WERI-Rb-1 (cell line): ENCODE measurements around the gene HOXA5.

Experiments used
- DNase-seq: peaks from one replicate; pipeline ENCODE4 v3.0.0-alpha.2; 2020
- H3K27ac ChIP-seq: fragments of 250-450 bp; sonication (Bioruptor Pico); 2 replicates; pipeline ENCODE4 v1.5.1; 2020; ENCODE audit warnings: mild to moderate bottlenecking, moderate library complexity
- H3K27me3 ChIP-seq: fragments of 250-450 bp; sonication (Bioruptor Pico); 2 replicates; pipeline ENCODE4 v1.5.1; 2021; ENCODE audit warnings: mild to moderate bottlenecking, low read depth, moderate library complexity; ENCODE audit not compliant: insufficient read depth, severe bottlenecking
- H3K36me3 ChIP-seq: fragments of 250-450 bp; sonication (Bioruptor Pico); 2 replicates; pipeline ENCODE4 v1.5.1; 2020; ENCODE audit warnings: mild to moderate bottlenecking, moderate library complexity
- H3K4me3 ChIP-seq: 2 replicates; pipeline ENCODE4 v1.5.1; 2011; ENCODE audit warnings: low read depth, mild to moderate bottlenecking, control low read depth, low read length
- H3K9me3 ChIP-seq: fragments of 250-450 bp; sonication (Bioruptor Pico); 2 replicates; pipeline ENCODE4 v1.5.1; 2021; ENCODE audit warnings: mild to moderate bottlenecking, moderate library complexity; ENCODE audit not compliant: severe bottlenecking
- CTCF ChIP-seq: IDR thresholded peaks from 2 replicates; pipeline ENCODE4 v1.5.1; 2011; ENCODE audit warnings: low read depth, mild to moderate bottlenecking, control low read depth, inconsistent platforms, low read length

HOXA5 gene

GRCh38 chr7:27151341-27151930 is 8.0 kb upstream of the HOXA5 start:
- H3K27ac ChIP-seq: peak overlapping the region; percentile 68; the same call in 1 of the 2 replicates
- peaks cover 5% of the 10 kb centered on the region for H3K9me3 ChIP-seq
- no peak for DNase-seq
- peaks cover 55% of the 10 kb centered on the region for H3K27me3 ChIP-seq
- no peak for TF ChIP-seq CTCF
- H3K36me3 ChIP-seq: no peaks in the 10 kb centered on the region
- H3K4me3 ChIP-seq: peak overlapping the region; percentile 56

- Histone ChIP-seq H3K4me3 (peak overlapping the region; percentile 56), H3K27me3 (peaks cover 52% of the 10 kb centered on the region), H3K9me3 (no peaks in the 10 kb centered on the region), H3K27ac (peak overlapping the region; percentile 68), H3K36me3 (no peaks in the 10 kb centered on the region)
- peak; percentile 85 for TF ChIP-seq CTCF
- DNase-seq: peak; percentile 68
Measured at GRCh38 chr7:27150568-27151340, 7.3 kb upstream of the HOXA5 start.

GRCh38 chr7:27149842-27150567 is 6.5 kb upstream of the HOXA5 start:
- TF ChIP-seq CTCF: no peak
- H3K27me3 ChIP-seq: peaks cover 50% of the 10 kb centered on the region
- peak overlapping the region; percentile 68 for H3K27ac ChIP-seq
- H3K4me3 ChIP-seq: peak overlapping the region; percentile 56
- H3K36me3 ChIP-seq: no peaks in the 10 kb centered on the region
- H3K9me3 ChIP-seq: no peaks in the 10 kb centered on the region
- DNase-seq: no peak

GRCh38 chr7:27148756-27149641 is 5.5 kb upstream of the HOXA5 start:
- Histone ChIP-seq H3K4me3 (0 out of 2 replicates have a peak overlapping the region, but pooled peaks have one; percentile 56), H3K36me3 (no peaks in the 10 kb centered on the region), H3K27me3 (peaks cover 57% of the 10 kb centered on the region), H3K9me3 (no peaks in the 10 kb centered on the region), H3K27ac (no peak overlapping the region)
- DNase-seq: peak; percentile 5
- TF ChIP-seq CTCF: no peak

GRCh38 chr7:27148031-27148755 is 4.7 kb upstream of the HOXA5 start:
- TF ChIP-seq CTCF: no peak
- H3K27ac ChIP-seq: no peak overlapping the region
- H3K27me3 ChIP-seq: peaks cover 59% of the 10 kb centered on the region
- H3K9me3 ChIP-seq: no peaks in the 10 kb centered on the region
- no peak for DNase-seq
- H3K36me3 ChIP-seq: no peaks in the 10 kb centered on the region
- H3K4me3 ChIP-seq: no peak overlapping the region
